Measurements from ENCODE around the gene ATP1A1. TPM values are rescaled to one million over a fixed set of nuclear protein-coding genes. Genes with fewer than 3 reads are reported as not detected.

Gene ATP1A1
- total and polyA plus RNA-seq, 2 experiments from 2014 or later = 117 to 202 TPM

GRCh38 chr1:116356673-116357072, 16.4 kb upstream of the ATP1A1 start:
- Mint-ChIP-seq H3K27me3 (ENCODE audit: insufficient read depth, low read depth, poor library complexity) (no peaks in the 10 kb centered on the region), H3K9me3 (no peaks in the 10 kb centered on the region), H3K27ac (no peak overlapping the region)

More at GRCh38 chr1:116356673-116357072, 16.4 kb upstream of the ATP1A1 start:
- H3F3A ChIP-seq (replicated peaks; ENCODE audit: low read depth) = no peaks in the 10 kb centered on the region
- Mint-ChIP-seq H3K4me3 (no peak overlapping the region), H3K4me1 (peaks cover 12% of the 10 kb centered on the region; the same call in 2 of the 3 replicates), H3K36me3 (ENCODE audit: low read depth) (no peaks in the 10 kb centered on the region)
- H3K4me2 ChIP-seq = no peak overlapping the region
- H3K79me2 ChIP-seq (replicated peaks; ENCODE audit: insufficient read depth) = no peaks in the 10 kb centered on the region
- H2AFZ ChIP-seq = no peak overlapping the region
- no peak overlapping the region for H3K4me3 ChIP-seq
- no peak overlapping the region for H3K27ac ChIP-seq (ENCODE audit: low read depth)
- H4K20me1 ChIP-seq (replicated peaks; ENCODE audit: insufficient read depth) = no peaks in the 10 kb centered on the region
- no peaks in the 10 kb centered on the region for H3K27me3 ChIP-seq (ENCODE audit: insufficient read depth)
- peaks cover 8% of the 10 kb centered on the region for H3K4me1 ChIP-seq (ENCODE audit: insufficient read depth)
- TF ChIP-seq REST (IDR thresholded peaks at IDR 0.05; ENCODE audit: unreplicated experiment) (no peak), ZNF331 (CRISPR knock-in tag; IDR thresholded peaks at IDR 0.05; ENCODE audit: low read depth) (no peak), ETS1 (IDR thresholded peaks at IDR 0.05) (no peak), ZNF114 (CRISPR knock-in tag; IDR thresholded peaks at IDR 0.05) (no peak), NANOG (IDR thresholded peaks at IDR 0.05; ENCODE audit: borderline replicate concordance) (no peak), POLR2AphosphoS5 (IDR thresholded peaks at IDR 0.05; ENCODE audit: low read depth) (no peak), EZH2phosphoT487 (IDR thresholded peaks at IDR 0.05; ENCODE audit: unreplicated experiment) (no peak), JUNB (IDR thresholded peaks at IDR 0.05; ENCODE audit: unreplicated experiment) (no peak)
- TF ChIP-seq, protein P1, sequence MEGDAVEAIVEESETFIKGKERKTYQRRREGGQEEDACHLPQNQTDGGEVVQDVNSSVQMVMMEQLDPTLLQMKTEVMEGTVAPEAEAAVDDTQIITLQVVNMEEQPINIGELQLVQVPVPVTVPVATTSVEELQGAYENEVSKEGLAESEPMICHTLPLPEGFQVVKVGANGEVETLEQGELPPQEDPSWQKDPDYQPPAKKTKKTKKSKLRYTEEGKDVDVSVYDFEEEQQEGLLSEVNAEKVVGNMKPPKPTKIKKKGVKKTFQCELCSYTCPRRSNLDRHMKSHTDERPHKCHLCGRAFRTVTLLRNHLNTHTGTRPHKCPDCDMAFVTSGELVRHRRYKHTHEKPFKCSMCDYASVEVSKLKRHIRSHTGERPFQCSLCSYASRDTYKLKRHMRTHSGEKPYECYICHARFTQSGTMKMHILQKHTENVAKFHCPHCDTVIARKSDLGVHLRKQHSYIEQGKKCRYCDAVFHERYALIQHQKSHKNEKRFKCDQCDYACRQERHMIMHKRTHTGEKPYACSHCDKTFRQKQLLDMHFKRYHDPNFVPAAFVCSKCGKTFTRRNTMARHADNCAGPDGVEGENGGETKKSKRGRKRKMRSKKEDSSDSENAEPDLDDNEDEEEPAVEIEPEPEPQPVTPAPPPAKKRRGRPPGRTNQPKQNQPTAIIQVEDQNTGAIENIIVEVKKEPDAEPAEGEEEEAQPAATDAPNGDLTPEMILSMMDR (conservative IDR thresholded peaks at IDR 0.05; ENCODE audit: low read depth in 2 of 2) = no peak
- DNase-seq (ENCODE audit: low spot score) (no peak), ATAC-seq (no peak)
- H3K9me2 ChIP-seq (ENCODE audit: insufficient read depth) = no peaks in the 10 kb centered on the region
- no peaks in the 10 kb centered on the region for H3K36me3 ChIP-seq (ENCODE audit: insufficient read depth)
